Naive B cell (primary cell): ENCODE data around the gene SPAST. TPM values are rescaled to one million over a fixed set of nuclear protein-coding genes. Genes with fewer than 3 reads are reported as not detected.
"Not testable (repeated sequence)": the region's sequence is repeated elsewhere in the genome, so short reads cannot be mapped to it uniquely, and the experiment has no call there.

ENCODE experiments used
- ATAC-seq, 2 donors: fragments of 150-1000 bp; cut with Tn5 transposase; 2 replicates each; pipeline ENCODE4 v1.10.0; 2021; ENCODE audit warnings: low read depth in 2 of 2, mild to moderate bottlenecking in 2 of 2, moderate library complexity in 2 of 2
- DNase-seq: peaks from one replicate; pipeline ENCODE4 v3.0.0; 2022
- H3K27ac Mint-ChIP-seq, 6 donors: one replicate each; pipeline ENCODE4 v1.8.0; 2020 to 2022; ENCODE audit warnings: mild to moderate bottlenecking in 6 of 6, mixed read lengths in 6 of 6, moderate library complexity in 5 of 6, inconsistent platforms in 2 of 6
- H3K27me3 Mint-ChIP-seq, 3 donors: one replicate each; pipeline ENCODE4 v1.8.0; 2021 to 2022; ENCODE audit warnings: mixed read lengths in 3 of 3, mild to moderate bottlenecking in 1 of 3
- H3K36me3 Mint-ChIP-seq, 2 donors: one replicate each; pipeline ENCODE4 v1.8.0; 2020 to 2022; ENCODE audit warnings: mixed read lengths in 2 of 2, inconsistent platforms in 1 of 2, mild to moderate bottlenecking in 1 of 2
- H3K4me1 Mint-ChIP-seq, 3 donors: one replicate each; pipeline ENCODE4 v1.8.0; 2020 to 2022; ENCODE audit warnings: mixed read lengths in 3 of 3, inconsistent platforms in 1 of 3, mild to moderate bottlenecking in 1 of 3, moderate library complexity in 1 of 3
- H3K4me3 Mint-ChIP-seq, 8 donors: one replicate each; pipeline ENCODE4 v1.8.0; 2020 to 2022; ENCODE audit warnings: mild to moderate bottlenecking in 8 of 8, mixed read lengths in 8 of 8, moderate library complexity in 8 of 8, inconsistent platforms in 2 of 8
- H3K9me3 Mint-ChIP-seq, 7 donors: one replicate each; pipeline ENCODE4 v1.8.0; 2020 to 2022; ENCODE audit warnings: mixed read lengths in 7 of 7, mild to moderate bottlenecking in 5 of 7, inconsistent platforms in 2 of 7, moderate library complexity in 1 of 7
- polyA plus RNA-seq, 6 donors: library from polyadenylated mRNA; unstranded; fragments of 300-500 nt; fragmentation: Illumina TruSeq; gene quantifications; one replicate each; pipeline ENCODE4 v1.2.3, GENCODE V29; 2021; ENCODE audit warnings: low read depth in 6 of 6

Gene SPAST
- polyA plus RNA-seq, 6 donors from 2014 or later: 15.6 to 19.5 (median 16.4) TPM

GRCh38 chr2:32064021-32064601 lies 755 bp downstream of the SPAST start:
- Mint-ChIP-seq H3K27ac (peak overlapping the region; percentile 86 to 98 (median 93)), H3K4me3 (peak overlapping the region; percentile 98 to 100 (median 99)), H3K9me3 (no peaks in the 10 kb centered on the region), H3K27me3 (no peaks in the 10 kb centered on the region), H3K4me1 (peaks cover 19 to 35% (median 34%) of the 10 kb centered on the region in 3 donors), H3K36me3 (no peaks in the 10 kb centered on the region)
- no peak for DNase-seq
- ATAC-seq: no peak

GRCh38 chr2:32064713-32065112 lies 1.4 kb downstream of the SPAST start:
- Mint-ChIP-seq H3K36me3 (no peaks in the 10 kb centered on the region), H3K27me3 (no peaks in the 10 kb centered on the region), H3K27ac (peak overlapping the region in 3 of 6 donors; percentile 29 to 92 (median 88)), H3K4me3 (peak overlapping the region; percentile 94 to 100 (median 99)), H3K9me3 (no peaks in the 10 kb centered on the region), H3K4me1 (peaks cover 19 to 35% (median 34%) of the 10 kb centered on the region in 3 donors)
- ATAC-seq (no peak), DNase-seq (no peak)

GRCh38 chr2:32067549-32067948 lies 4.2 kb downstream of the SPAST start:
- Mint-ChIP-seq H3K4me1 (peaks cover 18 to 38% (median 33%) of the 10 kb centered on the region in 3 donors), H3K27me3 (no peaks in the 10 kb centered on the region)

GRCh38 chr2:32074134-32074506 lies 10.8 kb downstream of the SPAST start:
- ATAC-seq (no peak), DNase-seq (no peak)
- Mint-ChIP-seq H3K4me3 (no peak overlapping the region), H3K27me3 (no peaks in the 10 kb centered on the region), H3K9me3 (no peaks in the 10 kb centered on the region), H3K36me3 (peaks cover 0 to 6% of the 10 kb centered on the region in 2 donors), H3K4me1 (peaks cover 22 to 28% (median 25%) of the 10 kb centered on the region in 3 donors), H3K27ac (no peak overlapping the region)

More at GRCh38 chr2:32067549-32067948, 4.2 kb downstream of the SPAST start:
- Mint-ChIP-seq H3K4me3 (peak overlapping the region in 1 of 8 donors; percentile 58), H3K9me3 (no peaks in the 10 kb centered on the region), H3K36me3 (peaks cover 0 to 6% of the 10 kb centered on the region in 2 donors), H3K27ac (no peak overlapping the region)
- ATAC-seq (no peak), DNase-seq (no peak)

- H3K4me1 Mint-ChIP-seq: peaks cover 0 to 20% (median 3%) of the 10 kb centered on the region in 3 donors
- peak overlapping the region in 2 of 6 donors; percentile 47 to 58 for H3K27ac Mint-ChIP-seq
- H3K36me3 Mint-ChIP-seq: peaks cover 0 to 19% of the 10 kb centered on the region in 2 donors
- ATAC-seq: no peak
- H3K27me3 Mint-ChIP-seq: no peaks in the 10 kb centered on the region
- DNase-seq: no peak
- H3K4me3 Mint-ChIP-seq: no peak overlapping the region
- no peaks in the 10 kb centered on the region for H3K9me3 Mint-ChIP-seq
Observed at GRCh38 chr2:32095671-32096070, 32.3 kb downstream of the SPAST start.

DNA sequence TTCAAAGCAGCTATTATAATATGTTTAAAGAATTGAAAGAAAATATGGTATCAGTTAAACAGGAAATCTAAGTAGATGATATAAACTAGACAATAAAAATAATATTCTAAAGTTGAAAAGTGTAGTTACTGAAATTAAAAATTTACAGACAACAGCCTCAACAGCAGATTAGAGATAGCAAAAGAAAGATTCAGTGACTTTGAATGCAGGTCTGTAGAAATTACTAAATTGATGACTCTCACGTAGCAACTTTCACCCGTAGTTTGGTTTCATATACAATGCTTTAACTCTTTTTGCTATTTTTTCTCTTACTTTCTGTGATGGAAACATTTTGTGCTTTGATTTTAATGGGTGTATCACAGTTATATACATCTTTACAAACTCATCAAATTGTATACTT lies 44.8 kb downstream of the SPAST start:
- DNase-seq (no peak), ATAC-seq (no peak)
- peaks cover 17 to 24% of the 10 kb centered on the region in 2 donors for H3K36me3 Mint-ChIP-seq
- peak overlapping the region in 2 of 6 donors; percentile 29 to 81 for H3K27ac Mint-ChIP-seq
- H3K27me3 Mint-ChIP-seq: no peaks in the 10 kb centered on the region
- H3K9me3 Mint-ChIP-seq: peaks cover 0 to 8% (median 0%) of the 10 kb centered on the region in 7 donors
- peaks cover 2 to 16% (median 12%) of the 10 kb centered on the region in 3 donors for H3K4me1 Mint-ChIP-seq
- no peak overlapping the region for H3K4me3 Mint-ChIP-seq

DNA sequence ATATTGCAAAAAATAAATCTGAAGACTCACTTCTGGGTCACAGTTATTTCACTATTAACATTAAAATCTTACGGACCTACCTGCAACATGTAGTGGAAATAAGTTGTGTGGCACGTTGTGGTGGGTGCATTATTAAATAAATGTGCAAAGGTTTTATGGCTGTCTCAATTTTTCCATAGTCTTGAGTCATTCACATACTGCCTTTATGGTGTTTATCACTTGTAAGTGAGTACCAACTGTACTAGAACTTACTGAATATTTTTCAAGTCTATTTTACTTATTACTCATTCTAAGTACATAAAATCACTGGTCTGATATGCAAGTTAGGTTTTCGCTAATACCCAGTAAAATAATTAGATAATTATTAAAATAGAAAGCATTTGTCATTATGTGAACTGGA lies 54.7 kb downstream of the SPAST start:
- DNase-seq (no peak), ATAC-seq (no peak)
- Mint-ChIP-seq H3K4me1 (no peaks in the 10 kb centered on the region), H3K27me3 (no peaks in the 10 kb centered on the region), H3K27ac (no peak overlapping the region), H3K4me3 (no peak overlapping the region), H3K36me3 (peaks cover 0 to 12% of the 10 kb centered on the region in 2 donors), H3K9me3 (no peaks in the 10 kb centered on the region)

GRCh38 chr2:32119161-32119560 lies 55.8 kb downstream of the SPAST start:
- H3K4me3 Mint-ChIP-seq: no peak overlapping the region
- DNase-seq (no peak), ATAC-seq (no peak)
- no peak overlapping the region for H3K27ac Mint-ChIP-seq
- no peaks in the 10 kb centered on the region for H3K4me1 Mint-ChIP-seq
- H3K36me3 Mint-ChIP-seq: peaks cover 11 to 12% of the 10 kb centered on the region in 2 donors
- no peaks in the 10 kb centered on the region for H3K9me3 Mint-ChIP-seq
- H3K27me3 Mint-ChIP-seq: no peaks in the 10 kb centered on the region

GRCh38 chr2:32124660-32125059 lies 61.3 kb downstream of the SPAST start:
- Mint-ChIP-seq H3K9me3 (no peaks in the 10 kb centered on the region), H3K4me3 (no peak overlapping the region), H3K27me3 (no peaks in the 10 kb centered on the region), H3K27ac (no peak overlapping the region), H3K36me3 (peaks cover 19% of the 10 kb centered on the region in 2 donors), H3K4me1 (peaks cover 0 to 3% (median 0%) of the 10 kb centered on the region in 3 donors)
- no peak for DNase-seq
- no peak for ATAC-seq

- H3K36me3 Mint-ChIP-seq: peaks cover 8 to 18% of the 10 kb centered on the region in 2 donors
- H3K27me3 Mint-ChIP-seq: no peaks in the 10 kb centered on the region
- no peak overlapping the region for H3K4me3 Mint-ChIP-seq
- no peaks in the 10 kb centered on the region for H3K9me3 Mint-ChIP-seq
- H3K4me1 Mint-ChIP-seq: peaks cover 0 to 3% (median 2%) of the 10 kb centered on the region in 3 donors
- DNase-seq (no peak), ATAC-seq (no peak)
- no peak overlapping the region for H3K27ac Mint-ChIP-seq
Observed at GRCh38 chr2:32128636-32129035, 65.3 kb downstream of the SPAST start.

DNA sequence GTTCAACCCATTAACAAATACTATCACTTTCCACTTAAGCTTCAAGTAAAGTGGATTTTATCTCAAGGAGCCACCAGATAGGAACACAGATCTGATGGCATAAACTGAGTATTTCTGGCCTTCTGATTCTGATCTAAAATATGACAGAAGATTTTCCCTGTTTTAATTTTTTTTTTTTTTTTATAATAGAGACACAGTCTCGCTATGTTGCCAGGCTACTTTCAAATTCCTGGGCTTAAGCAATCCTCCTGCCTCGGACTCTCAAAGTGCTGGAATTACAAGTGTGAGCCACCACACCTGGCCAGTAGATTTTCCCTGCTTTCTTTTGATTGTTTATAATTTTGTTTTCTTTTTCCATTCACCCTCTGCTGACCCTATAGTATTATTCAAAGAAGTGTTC lies 65.7 kb downstream of the SPAST start:
- H3K4me3 Mint-ChIP-seq: no peak overlapping the region

DNA sequence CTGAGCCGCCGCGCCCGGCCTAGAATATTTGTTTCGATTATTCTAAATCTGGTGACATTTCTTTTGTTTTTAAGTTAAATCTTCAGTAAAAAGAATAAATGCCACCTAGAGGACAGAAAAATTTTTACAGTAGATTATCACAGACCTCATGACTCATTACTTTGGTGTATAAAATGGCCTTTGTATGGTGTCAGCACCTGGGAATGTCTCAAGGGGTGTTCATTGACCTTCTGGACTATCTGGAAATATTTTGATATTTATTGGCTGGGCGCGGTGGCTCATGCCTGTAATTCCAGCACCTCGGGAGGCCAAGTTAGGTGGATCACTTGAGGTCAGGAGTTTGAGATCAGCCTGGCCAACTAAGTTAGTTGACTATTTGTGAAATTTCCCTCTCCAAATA lies 72.1 kb downstream of the SPAST start:
- Mint-ChIP-seq H3K27ac (peak overlapping the region in 3 of 6 donors; percentile 12 to 66 (median 63)), H3K4me3 (no peak overlapping the region), H3K27me3 (no peaks in the 10 kb centered on the region), H3K9me3 (no peaks in the 10 kb centered on the region), H3K4me1 (peaks cover 0 to 2% (median 0%) of the 10 kb centered on the region in 3 donors), H3K36me3 (peaks cover 7 to 29% of the 10 kb centered on the region in 2 donors)
- ATAC-seq: peak in 1 of 2 donors; percentile 36
- DNase-seq: peak; percentile 0

More for the DNA sequence above, 65.7 kb downstream of the SPAST start:
- Mint-ChIP-seq H3K27ac (no peak overlapping the region), H3K27me3 (no peaks in the 10 kb centered on the region), H3K4me1 (peaks cover 0 to 3% (median 2%) of the 10 kb centered on the region in 3 donors), H3K9me3 (no peaks in the 10 kb centered on the region), H3K36me3 (peaks cover 8 to 14% of the 10 kb centered on the region in 2 donors)
- ATAC-seq (no peak), DNase-seq (no peak)

GRCh38 chr2:32136097-32136496 lies 72.7 kb downstream of the SPAST start:
- peaks cover 8 to 26% of the 10 kb centered on the region in 2 donors for H3K36me3 Mint-ChIP-seq
- no peak for DNase-seq
- no peaks in the 10 kb centered on the region for H3K27me3 Mint-ChIP-seq
- H3K9me3 Mint-ChIP-seq: no peaks in the 10 kb centered on the region
- ATAC-seq: no peak
- H3K4me3 Mint-ChIP-seq: no peak overlapping the region
- H3K4me1 Mint-ChIP-seq: peaks cover 0 to 1% (median 0%) of the 10 kb centered on the region in 3 donors
- H3K27ac Mint-ChIP-seq: peak overlapping the region in 1 of 6 donors; percentile 18

DNA sequence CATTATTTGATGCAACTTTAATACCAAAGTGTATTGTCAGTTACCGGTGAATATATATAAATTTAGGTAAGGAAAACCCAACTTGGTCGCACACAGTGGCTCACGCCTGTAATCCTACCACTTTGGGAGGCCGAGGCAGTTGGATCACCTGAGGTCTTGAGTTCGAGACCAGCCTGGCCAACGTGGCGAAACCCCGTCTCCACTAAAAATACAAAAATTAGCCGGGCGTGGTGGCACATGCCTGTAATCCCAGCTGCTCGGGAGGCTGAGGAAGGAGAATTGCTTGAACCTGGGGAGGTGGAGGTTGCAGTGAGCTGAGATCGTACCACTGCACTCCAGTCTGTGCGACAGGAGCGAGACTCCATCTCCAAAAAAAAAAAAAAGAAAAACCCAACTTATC lies 88.2 kb downstream of the SPAST start:
- H3K27ac Mint-ChIP-seq, DNase-seq, H3K4me1 Mint-ChIP-seq, H3K36me3 Mint-ChIP-seq, H3K9me3 Mint-ChIP-seq, H3K4me3 Mint-ChIP-seq, ATAC-seq, H3K27me3 Mint-ChIP-seq: not testable (repeated sequence)
